ENCODE results near the gene ADARB2. TPM values are rescaled to one million over a fixed set of nuclear protein-coding genes. Genes with fewer than 3 reads are reported as not detected.

ADARB2 gene
- total and polyA plus RNA-seq, 2 experiments from 2014 or later, result 1.6 to 3.1 TPM

- Histone ChIP-seq H3K27me3 (no peaks in the 10 kb centered on the region), H3K27ac (no peak overlapping the region), H3K9me3 (ENCODE audit: low read depth) (no peaks in the 10 kb centered on the region), H3K36me3 (no peaks in the 10 kb centered on the region), H3K4me3 (no peak overlapping the region), H3K4me1 (ENCODE audit: low read depth) (no peaks in the 10 kb centered on the region)
- no peak for DNase-seq (ENCODE audit: low read depth in 1 of 2, low spot score in 1 of 2)
- no peak for TF ChIP-seq CTCF (IDR thresholded peaks at IDR 0.05; ENCODE audit: low read depth, low read length)
Observed at GRCh38 chr10:1687623-1688150, 49.6 kb downstream of the ADARB2 start.

- no peaks in the 10 kb centered on the region for H3K9me3 ChIP-seq (ENCODE audit: low read depth)
- no peaks in the 10 kb centered on the region for H3K4me1 ChIP-seq (ENCODE audit: low read depth)
- no peak overlapping the region for H3K27ac ChIP-seq
- no peaks in the 10 kb centered on the region for H3K27me3 ChIP-seq
- TF ChIP-seq CTCF (IDR thresholded peaks at IDR 0.05; ENCODE audit: low read depth, low read length), result no peak
- H3K4me3 ChIP-seq, result no peak overlapping the region
- no peaks in the 10 kb centered on the region for H3K36me3 ChIP-seq
- no peak for DNase-seq (ENCODE audit: low read depth in 1 of 2, low spot score in 1 of 2)
Observed at GRCh38 chr10:1687190-1687589, 50.1 kb downstream of the ADARB2 start.

- no peak for DNase-seq (ENCODE audit: low read depth in 1 of 2, low spot score in 1 of 2)
- H3K4me1 ChIP-seq (ENCODE audit: low read depth), result no peaks in the 10 kb centered on the region
- no peak overlapping the region for H3K4me3 ChIP-seq
- H3K27me3 ChIP-seq, result no peaks in the 10 kb centered on the region
- no peaks in the 10 kb centered on the region for H3K36me3 ChIP-seq
- H3K27ac ChIP-seq, result no peak overlapping the region
- H3K9me3 ChIP-seq (ENCODE audit: low read depth), result no peaks in the 10 kb centered on the region
- TF ChIP-seq CTCF (IDR thresholded peaks at IDR 0.05; ENCODE audit: low read depth, low read length), result no peak
Observed at GRCh38 chr10:1686491-1686749, 50.9 kb downstream of the ADARB2 start.

GRCh38 chr10:1685699-1686490, 51.4 kb downstream of the ADARB2 start:
- H3K4me1 ChIP-seq (ENCODE audit: low read depth), result no peaks in the 10 kb centered on the region
- no peak for DNase-seq (ENCODE audit: low read depth in 1 of 2, low spot score in 1 of 2)
- no peak overlapping the region for H3K4me3 ChIP-seq
- H3K9me3 ChIP-seq (ENCODE audit: low read depth), result no peaks in the 10 kb centered on the region
- H3K36me3 ChIP-seq, result no peaks in the 10 kb centered on the region
- TF ChIP-seq CTCF (IDR thresholded peaks at IDR 0.05; ENCODE audit: low read depth, low read length), result no peak
- no peak overlapping the region for H3K27ac ChIP-seq
- H3K27me3 ChIP-seq, result no peaks in the 10 kb centered on the region

- DNase-seq (ENCODE audit: low read depth in 1 of 2, low spot score in 1 of 2), result no peak
- H3K9me3 ChIP-seq (ENCODE audit: low read depth), result no peaks in the 10 kb centered on the region
- H3K4me3 ChIP-seq, result no peak overlapping the region
- TF ChIP-seq CTCF (IDR thresholded peaks at IDR 0.05; ENCODE audit: low read depth, low read length), result no peak
- no peaks in the 10 kb centered on the region for H3K36me3 ChIP-seq
- no peak overlapping the region for H3K27ac ChIP-seq
- no peaks in the 10 kb centered on the region for H3K4me1 ChIP-seq (ENCODE audit: low read depth)
- H3K27me3 ChIP-seq, result no peaks in the 10 kb centered on the region
Observed at GRCh38 chr10:1684991-1685390, 52.3 kb downstream of the ADARB2 start.
